ENCODE data around the gene WASHC2C.
"Not testable (repeated sequence)": the region's sequence is repeated elsewhere in the genome, so short reads cannot be mapped to it uniquely, and the experiment has no call there.

GRCh38 chr10:45741559-45741958 lies 14.5 kb downstream of the WASHC2C start:
- not testable (repeated sequence) for TF ChIP-seq CTCF, POLR2A (IDR thresholded peaks at IDR 0.05)
